MM.1S (cell line): ENCODE measurements around the gene PROK1.

Experiments used
- DNase-seq: peaks from one replicate; pipeline ENCODE4 v3.0.0-alpha.2; 2015
- H2AFZ ChIP-seq: fragments of 300-600 bp; sonication (generic); 2 replicates; pipeline ENCODE4 v1.6.0; 2016; ENCODE audit warnings: antibody characterized with exemption, low read length
- H3F3A ChIP-seq: fragments of 300-600 bp; sonication (generic); 2 replicates; pipeline ENCODE4 v1.6.1; 2016; ENCODE audit warnings: mild to moderate bottlenecking, antibody characterized with exemption, low read length, moderate library complexity, mixed read lengths; ENCODE audit not compliant: insufficient read depth
- H3K27ac ChIP-seq: fragments of 300-600 bp; sonication (generic); 2 replicates; pipeline ENCODE4 v1.5.1; 2016; ENCODE audit warnings: mild to moderate bottlenecking, low read length
- H3K27me3 ChIP-seq: fragments of 300-600 bp; sonication (generic); replicated peaks from 2 replicates; pipeline ENCODE4 v1.6.0; 2016; ENCODE audit warnings: low read length; ENCODE audit not compliant: insufficient read depth
- H3K36me3 ChIP-seq: fragments of 300-600 bp; sonication (generic); replicated peaks from 2 replicates; pipeline ENCODE4 v1.6.1; 2016; ENCODE audit warnings: mild to moderate bottlenecking, low read length, mixed read lengths; ENCODE audit not compliant: insufficient read depth
- H3K4me1 ChIP-seq: fragments of 300-600 bp; sonication (generic); 2 replicates; pipeline ENCODE4 v1.6.1; 2016; ENCODE audit warnings: low read length, mixed read lengths
- H3K4me2 ChIP-seq: fragments of 300-600 bp; sonication (generic); 2 replicates; pipeline ENCODE4 v1.6.0; 2016; ENCODE audit warnings: low read depth, low read length
- H3K4me3 ChIP-seq: fragments of 300-600 bp; sonication (generic); 2 replicates; pipeline ENCODE4 v1.5.1; 2016; ENCODE audit warnings: low read length, mixed read lengths
- H3K79me2 ChIP-seq: fragments of 300-600 bp; sonication (generic); 2 replicates; pipeline ENCODE4 v1.6.1; 2016; ENCODE audit warnings: mixed run types, low read length, mixed read lengths
- H3K9ac ChIP-seq: fragments of 300-600 bp; sonication (generic); 2 replicates; pipeline ENCODE4 v1.6.1; 2016; ENCODE audit warnings: low read length, mixed read lengths
- H3K9me2 ChIP-seq: fragments of 300-600 bp; sonication (generic); replicated peaks from 2 replicates; pipeline ENCODE4 v1.6.1; 2016; ENCODE audit warnings: mild to moderate bottlenecking, low read length, mixed read lengths; ENCODE audit not compliant: insufficient read depth
- H3K9me3 ChIP-seq: fragments of 300-600 bp; sonication (generic); replicated peaks from 2 replicates; pipeline ENCODE4 v1.6.1; 2016; ENCODE audit warnings: mild to moderate bottlenecking, low read length, mixed read lengths; ENCODE audit not compliant: insufficient read depth
- H4K20me1 ChIP-seq: fragments of 300-600 bp; sonication (generic); 2 replicates; pipeline ENCODE4 v1.6.1; 2016; ENCODE audit warnings: mild to moderate bottlenecking, low read length, moderate library complexity, mixed read lengths; ENCODE audit not compliant: insufficient read depth
- CTCF ChIP-seq: fragments of 300-600 bp; sonication (generic); IDR thresholded peaks from 2 replicates; pipeline ENCODE4 v1.5.1; 2016; ENCODE audit warnings: antibody characterized with exemption, low read length, mixed read lengths
- EZH2 ChIP-seq: fragments of 300-600 bp; sonication (generic); optimal IDR thresholded peaks from 2 replicates; pipeline ENCODE3; 2017; ENCODE audit warnings: low read depth, mild to moderate bottlenecking, antibody characterized with exemption, low read length, mixed read lengths
- EZH2phosphoT487 ChIP-seq: fragments of 300-600 bp; sonication (generic); IDR thresholded peaks from 2 replicates; pipeline ENCODE4 v1.6.1; 2018; ENCODE audit warnings: antibody characterized with exemption, low read length

The PROK1 gene

GRCh38 chr1:110482662-110483307 lies 31.8 kb downstream of the PROK1 start:
- no peak overlapping the region for H3K9ac ChIP-seq
- H3K27ac ChIP-seq: no peak overlapping the region
- TF ChIP-seq EZH2phosphoT487: no peak
- no peak for TF ChIP-seq EZH2
- TF ChIP-seq CTCF: no peak
- no peaks in the 10 kb centered on the region for H3K36me3 ChIP-seq
- H3K27me3 ChIP-seq: no peaks in the 10 kb centered on the region
- DNase-seq: no peak
- H4K20me1 ChIP-seq: no peaks in the 10 kb centered on the region
- H3K9me3 ChIP-seq: no peaks in the 10 kb centered on the region
- no peaks in the 10 kb centered on the region for H3K9me2 ChIP-seq
- H3F3A ChIP-seq: no peaks in the 10 kb centered on the region
- no peaks in the 10 kb centered on the region for H3K79me2 ChIP-seq
- no peak overlapping the region for H3K4me3 ChIP-seq
- no peak overlapping the region for H3K4me2 ChIP-seq
- no peak overlapping the region for H2AFZ ChIP-seq
- no peaks in the 10 kb centered on the region for H3K4me1 ChIP-seq

- no peaks in the 10 kb centered on the region for H4K20me1 ChIP-seq
- H3K27ac ChIP-seq: no peak overlapping the region
- no peak overlapping the region for H3K4me3 ChIP-seq
- H3K4me1 ChIP-seq: no peaks in the 10 kb centered on the region
- no peaks in the 10 kb centered on the region for H3K27me3 ChIP-seq
- no peak overlapping the region for H3K4me2 ChIP-seq
- no peaks in the 10 kb centered on the region for H3K9me2 ChIP-seq
- H3K9me3 ChIP-seq: no peaks in the 10 kb centered on the region
- no peaks in the 10 kb centered on the region for H3K36me3 ChIP-seq
- DNase-seq: no peak
- H3K79me2 ChIP-seq: no peaks in the 10 kb centered on the region
- no peaks in the 10 kb centered on the region for H3F3A ChIP-seq
- TF ChIP-seq CTCF (no peak), EZH2 (no peak), EZH2phosphoT487 (no peak)
- no peak overlapping the region for H2AFZ ChIP-seq
- no peak overlapping the region for H3K9ac ChIP-seq
These were observed 32.3 kb downstream of the PROK1 start for GRCh38 chr1:110483308-110483685.

GRCh38 chr1:110484801-110485200 lies 33.9 kb downstream of the PROK1 start:
- no peaks in the 10 kb centered on the region for H3K27me3 ChIP-seq
- no peak for TF ChIP-seq EZH2
- no peak for TF ChIP-seq EZH2phosphoT487
- no peak for TF ChIP-seq CTCF
- H3K4me1 ChIP-seq: no peaks in the 10 kb centered on the region
- no peak overlapping the region for H3K27ac ChIP-seq
- H3K79me2 ChIP-seq: no peaks in the 10 kb centered on the region
- no peaks in the 10 kb centered on the region for H4K20me1 ChIP-seq
- no peak overlapping the region for H2AFZ ChIP-seq
- no peaks in the 10 kb centered on the region for H3K9me2 ChIP-seq
- no peak for DNase-seq
- H3K9me3 ChIP-seq: no peaks in the 10 kb centered on the region
- no peak overlapping the region for H3K4me3 ChIP-seq
- H3F3A ChIP-seq: no peaks in the 10 kb centered on the region
- H3K36me3 ChIP-seq: no peaks in the 10 kb centered on the region
- H3K4me2 ChIP-seq: no peak overlapping the region
- no peak overlapping the region for H3K9ac ChIP-seq
